MM.1S (cell line): ENCODE measurements around the gene OLFML2A.

ENCODE experiments used
- DNase-seq: peaks from one replicate; pipeline ENCODE4 v3.0.0-alpha.2; 2015
- H2AFZ ChIP-seq: fragments of 300-600 bp; sonication (generic); 2 replicates; pipeline ENCODE4 v1.6.0; 2016; ENCODE audit warnings: antibody characterized with exemption, low read length
- H3F3A ChIP-seq: fragments of 300-600 bp; sonication (generic); 2 replicates; pipeline ENCODE4 v1.6.1; 2016; ENCODE audit warnings: mild to moderate bottlenecking, antibody characterized with exemption, low read length, moderate library complexity, mixed read lengths; ENCODE audit not compliant: insufficient read depth
- H3K27ac ChIP-seq: fragments of 300-600 bp; sonication (generic); 2 replicates; pipeline ENCODE4 v1.5.1; 2016; ENCODE audit warnings: mild to moderate bottlenecking, low read length
- H3K27me3 ChIP-seq: fragments of 300-600 bp; sonication (generic); replicated peaks from 2 replicates; pipeline ENCODE4 v1.6.0; 2016; ENCODE audit warnings: low read length; ENCODE audit not compliant: insufficient read depth
- H3K36me3 ChIP-seq: fragments of 300-600 bp; sonication (generic); replicated peaks from 2 replicates; pipeline ENCODE4 v1.6.1; 2016; ENCODE audit warnings: mild to moderate bottlenecking, low read length, mixed read lengths; ENCODE audit not compliant: insufficient read depth
- H3K4me1 ChIP-seq: fragments of 300-600 bp; sonication (generic); 2 replicates; pipeline ENCODE4 v1.6.1; 2016; ENCODE audit warnings: low read length, mixed read lengths
- H3K4me2 ChIP-seq: fragments of 300-600 bp; sonication (generic); 2 replicates; pipeline ENCODE4 v1.6.0; 2016; ENCODE audit warnings: low read depth, low read length
- H3K4me3 ChIP-seq: fragments of 300-600 bp; sonication (generic); 2 replicates; pipeline ENCODE4 v1.5.1; 2016; ENCODE audit warnings: low read length, mixed read lengths
- H3K79me2 ChIP-seq: fragments of 300-600 bp; sonication (generic); 2 replicates; pipeline ENCODE4 v1.6.1; 2016; ENCODE audit warnings: mixed run types, low read length, mixed read lengths
- H3K9ac ChIP-seq: fragments of 300-600 bp; sonication (generic); 2 replicates; pipeline ENCODE4 v1.6.1; 2016; ENCODE audit warnings: low read length, mixed read lengths
- H3K9me2 ChIP-seq: fragments of 300-600 bp; sonication (generic); replicated peaks from 2 replicates; pipeline ENCODE4 v1.6.1; 2016; ENCODE audit warnings: mild to moderate bottlenecking, low read length, mixed read lengths; ENCODE audit not compliant: insufficient read depth
- H3K9me3 ChIP-seq: fragments of 300-600 bp; sonication (generic); replicated peaks from 2 replicates; pipeline ENCODE4 v1.6.1; 2016; ENCODE audit warnings: mild to moderate bottlenecking, low read length, mixed read lengths; ENCODE audit not compliant: insufficient read depth
- H4K20me1 ChIP-seq: fragments of 300-600 bp; sonication (generic); 2 replicates; pipeline ENCODE4 v1.6.1; 2016; ENCODE audit warnings: mild to moderate bottlenecking, low read length, moderate library complexity, mixed read lengths; ENCODE audit not compliant: insufficient read depth
- CTCF ChIP-seq: fragments of 300-600 bp; sonication (generic); IDR thresholded peaks from 2 replicates; pipeline ENCODE4 v1.5.1; 2016; ENCODE audit warnings: antibody characterized with exemption, low read length, mixed read lengths
- EZH2 ChIP-seq: fragments of 300-600 bp; sonication (generic); optimal IDR thresholded peaks from 2 replicates; pipeline ENCODE3; 2017; ENCODE audit warnings: low read depth, mild to moderate bottlenecking, antibody characterized with exemption, low read length, mixed read lengths
- EZH2phosphoT487 ChIP-seq: fragments of 300-600 bp; sonication (generic); IDR thresholded peaks from 2 replicates; pipeline ENCODE4 v1.6.1; 2018; ENCODE audit warnings: antibody characterized with exemption, low read length

OLFML2A gene

GRCh38 chr9:124808246-124808956, 31.5 kb downstream of the OLFML2A start:
- H3K27me3 ChIP-seq = no peaks in the 10 kb centered on the region
- no peaks in the 10 kb centered on the region for H3K36me3 ChIP-seq
- no peaks in the 10 kb centered on the region for H4K20me1 ChIP-seq
- H3F3A ChIP-seq = no peaks in the 10 kb centered on the region
- H3K4me2 ChIP-seq = no peak overlapping the region
- no peak overlapping the region for H3K27ac ChIP-seq
- TF ChIP-seq EZH2 (no peak), CTCF (no peak), EZH2phosphoT487 (no peak)
- H3K4me3 ChIP-seq = no peak overlapping the region
- H3K79me2 ChIP-seq = no peaks in the 10 kb centered on the region
- no peaks in the 10 kb centered on the region for H3K4me1 ChIP-seq
- no peaks in the 10 kb centered on the region for H3K9me3 ChIP-seq
- H3K9ac ChIP-seq = no peak overlapping the region
- no peak overlapping the region for H2AFZ ChIP-seq
- DNase-seq = no peak
- no peaks in the 10 kb centered on the region for H3K9me2 ChIP-seq

- no peaks in the 10 kb centered on the region for H3K9me3 ChIP-seq
- TF ChIP-seq EZH2 (no peak), EZH2phosphoT487 (no peak), CTCF (no peak)
- no peaks in the 10 kb centered on the region for H3K36me3 ChIP-seq
- no peaks in the 10 kb centered on the region for H3K27me3 ChIP-seq
- H3K27ac ChIP-seq = no peak overlapping the region
- no peaks in the 10 kb centered on the region for H3K4me1 ChIP-seq
- H3K4me2 ChIP-seq = no peak overlapping the region
- no peak overlapping the region for H2AFZ ChIP-seq
- H4K20me1 ChIP-seq = no peaks in the 10 kb centered on the region
- no peaks in the 10 kb centered on the region for H3K79me2 ChIP-seq
- no peaks in the 10 kb centered on the region for H3K9me2 ChIP-seq
- H3K4me3 ChIP-seq = no peak overlapping the region
- no peak overlapping the region for H3K9ac ChIP-seq
- no peaks in the 10 kb centered on the region for H3F3A ChIP-seq
- no peak for DNase-seq
Measured at GRCh38 chr9:124809211-124809610, 32.3 kb downstream of the OLFML2A start.

- Histone ChIP-seq H3K79me2 (no peaks in the 10 kb centered on the region), H3K4me1 (no peaks in the 10 kb centered on the region), H4K20me1 (no peaks in the 10 kb centered on the region), H2AFZ (no peak overlapping the region), H3K9me3 (no peaks in the 10 kb centered on the region), H3K27me3 (no peaks in the 10 kb centered on the region), H3K9ac (no peak overlapping the region), H3F3A (no peaks in the 10 kb centered on the region), H3K9me2 (no peaks in the 10 kb centered on the region), H3K4me3 (no peak overlapping the region), H3K36me3 (no peaks in the 10 kb centered on the region), H3K27ac (no peak overlapping the region), H3K4me2 (no peak overlapping the region)
- TF ChIP-seq CTCF = no peak
- TF ChIP-seq EZH2 = no peak
- no peak for TF ChIP-seq EZH2phosphoT487
- DNase-seq = no peak
Measured at GRCh38 chr9:124809741-124810500, 33.0 kb downstream of the OLFML2A start.
